Iris pigment epithelial cell (primary cell): Measurements from ENCODE around the gene INF2.
A peak's percentile ranks its signal among the peaks of the same experiment; 100 is the strongest.

ENCODE experiments used
- DNase-seq: peaks from one replicate; pipeline ENCODE4 v3.0.0-alpha.2; 2011; ENCODE audit warnings: low read depth

The INF2 gene

GRCh38 chr14:104676694-104677511, 12.5 kb upstream of the INF2 start:
- peak; percentile 43 for DNase-seq

GRCh38 chr14:104677512-104678332, 11.7 kb upstream of the INF2 start:
- peak; percentile 85 for DNase-seq

DNA sequence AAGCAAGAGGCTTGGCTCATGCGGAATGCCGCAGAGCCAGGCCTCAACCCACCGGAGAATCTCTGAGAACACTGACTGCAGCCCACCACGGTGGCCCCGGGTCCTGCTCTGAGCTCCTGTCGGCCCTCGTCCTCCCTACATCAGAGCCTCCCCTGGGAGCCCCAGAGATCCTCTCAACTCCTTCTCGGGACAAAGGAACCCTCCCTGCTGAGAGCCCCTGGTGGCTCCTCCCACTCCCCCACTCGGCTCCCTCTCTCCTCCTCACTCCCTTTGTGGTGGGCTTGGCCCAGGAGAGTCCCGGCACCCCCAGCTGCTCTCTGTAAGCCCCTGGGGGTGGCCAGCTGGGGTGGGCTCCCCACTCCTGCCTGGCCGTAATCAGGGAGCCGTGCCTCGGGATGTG, 11.1 kb upstream of the INF2 start:
- DNase-seq: no peak

- no peak for DNase-seq
Observed at GRCh38 chr14:104678901-104679705, 10.3 kb upstream of the INF2 start.

GRCh38 chr14:104680056-104680805, 9.2 kb upstream of the INF2 start:
- peak; percentile 87 for DNase-seq

DNA sequence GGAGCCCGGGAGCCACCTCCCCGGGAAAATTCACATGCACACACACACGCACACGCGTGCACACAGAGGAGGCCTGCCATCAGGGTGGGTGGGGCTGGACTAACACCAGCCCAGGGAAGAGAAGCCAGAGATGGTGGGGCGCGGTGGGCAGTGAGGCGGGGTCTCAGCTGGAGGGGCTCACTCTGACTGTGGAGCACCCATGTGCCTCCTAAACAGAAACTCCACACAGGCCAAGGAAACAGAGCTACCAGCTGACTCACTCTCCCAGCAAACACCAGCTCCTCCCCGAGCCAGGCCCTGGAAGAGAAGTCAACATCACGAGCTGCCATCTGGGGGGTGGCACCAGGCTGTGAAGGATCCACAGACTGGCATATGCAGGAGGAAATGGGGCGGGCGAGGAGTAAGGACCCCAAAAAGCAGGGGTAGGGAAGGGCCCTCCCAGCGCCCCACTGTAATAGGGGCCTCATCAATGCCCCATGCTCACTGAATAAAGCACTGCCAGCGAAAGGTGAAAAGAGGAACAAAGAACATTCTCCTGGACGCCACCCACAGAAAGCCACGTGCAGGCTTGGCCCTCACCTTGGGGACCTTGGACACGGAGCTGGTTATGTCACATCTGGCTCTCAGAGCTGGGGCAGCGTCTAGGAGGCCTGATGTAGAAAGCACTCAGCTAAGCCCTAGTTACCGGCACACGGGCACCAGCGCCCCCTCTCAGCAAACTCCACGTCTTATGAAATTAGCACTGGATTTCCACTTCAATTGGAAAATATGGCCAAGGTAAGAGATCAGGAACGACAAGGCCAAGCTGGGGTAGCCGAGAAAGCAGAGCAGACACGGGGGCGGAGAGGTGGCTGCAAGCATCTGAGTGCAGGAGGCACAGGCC, 8.4 kb upstream of the INF2 start:
- peak; percentile 89 for DNase-seq

GRCh38 chr14:104681689-104682074, 7.7 kb upstream of the INF2 start:
- peak; percentile 81 for DNase-seq

- DNase-seq: no peak
Observed at GRCh38 chr14:104682107-104682593, 7.3 kb upstream of the INF2 start.

DNA sequence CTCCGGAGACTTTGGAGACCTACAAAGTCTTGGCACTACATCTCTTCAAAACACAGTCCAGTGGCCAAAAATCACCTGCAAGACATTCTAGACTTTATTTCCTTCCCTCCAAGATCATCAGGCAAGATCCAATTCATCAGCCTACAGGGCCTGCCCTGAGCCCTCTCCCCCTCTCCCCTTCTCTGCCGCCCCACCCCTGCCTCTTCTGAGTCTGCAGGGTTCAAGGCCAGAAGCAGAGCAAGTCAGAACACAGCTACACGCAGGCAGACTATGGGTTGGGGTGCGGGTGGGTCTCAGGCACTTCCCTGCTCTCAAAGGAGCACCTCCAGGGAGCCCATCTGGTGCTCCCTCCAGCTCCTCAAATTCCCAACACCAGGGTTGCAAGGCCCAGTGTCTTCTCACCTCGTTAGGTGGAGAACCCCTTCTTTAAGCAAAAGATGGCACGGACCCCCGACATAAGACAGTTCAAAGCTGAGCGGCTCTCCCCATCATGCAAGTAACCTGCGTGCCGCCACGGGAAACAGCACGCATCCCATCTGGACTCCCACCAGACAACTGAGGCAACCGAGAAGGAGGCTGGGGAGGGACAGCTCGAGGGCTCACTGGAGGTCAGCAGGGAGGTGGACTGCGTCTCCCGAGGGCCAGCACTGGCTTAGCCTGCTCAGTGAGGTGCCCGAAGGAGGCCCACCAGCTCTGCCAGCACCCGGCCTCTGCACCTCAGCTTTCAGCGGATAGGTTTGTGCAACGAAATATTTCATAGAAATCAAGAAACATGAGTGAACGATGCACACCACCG, 5.6 kb upstream of the INF2 start:
- DNase-seq: no peak

GRCh38 chr14:104684449-104684821, 5.0 kb upstream of the INF2 start:
- no peak for DNase-seq

DNA sequence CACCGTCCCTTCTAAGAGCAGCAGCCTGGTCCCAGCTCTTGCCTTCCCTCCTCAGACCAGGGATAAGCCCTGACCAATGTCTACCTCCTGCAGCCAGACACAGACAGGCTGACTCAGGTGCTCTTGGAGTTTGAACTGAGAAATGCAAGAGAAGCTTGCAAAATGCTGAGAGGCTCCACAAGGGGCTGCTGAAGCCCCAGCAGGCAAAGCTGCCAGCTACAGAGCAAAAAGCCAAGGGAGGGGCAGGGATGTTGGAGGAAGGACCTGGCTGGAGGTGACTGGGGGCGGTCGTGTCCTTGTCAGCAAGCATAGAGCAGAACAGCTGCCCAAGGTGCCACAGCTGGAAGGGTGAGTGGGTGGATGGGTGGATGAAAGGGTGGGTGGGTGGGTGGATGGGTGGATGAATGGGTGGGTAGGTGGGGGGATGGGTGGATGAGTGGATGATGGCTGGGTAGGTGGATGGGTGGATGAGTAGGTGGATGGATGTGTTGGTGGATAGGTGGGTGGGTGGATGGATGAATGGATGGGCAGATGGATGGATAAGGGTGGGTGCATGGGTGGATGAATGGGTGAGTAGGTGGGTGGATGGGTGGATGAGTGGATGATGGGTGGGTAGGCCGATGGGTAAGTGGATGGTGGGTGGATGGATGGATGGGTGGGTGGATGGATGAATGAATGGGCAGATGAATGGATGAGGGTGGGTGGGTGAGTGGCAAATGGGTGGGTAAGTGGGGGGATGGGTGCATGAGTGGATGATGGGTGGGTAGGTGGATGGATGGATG, 4.0 kb upstream of the INF2 start:
- DNase-seq: no peak

GRCh38 chr14:104685998-104686610, 3.3 kb upstream of the INF2 start:
- DNase-seq: no peak

DNA sequence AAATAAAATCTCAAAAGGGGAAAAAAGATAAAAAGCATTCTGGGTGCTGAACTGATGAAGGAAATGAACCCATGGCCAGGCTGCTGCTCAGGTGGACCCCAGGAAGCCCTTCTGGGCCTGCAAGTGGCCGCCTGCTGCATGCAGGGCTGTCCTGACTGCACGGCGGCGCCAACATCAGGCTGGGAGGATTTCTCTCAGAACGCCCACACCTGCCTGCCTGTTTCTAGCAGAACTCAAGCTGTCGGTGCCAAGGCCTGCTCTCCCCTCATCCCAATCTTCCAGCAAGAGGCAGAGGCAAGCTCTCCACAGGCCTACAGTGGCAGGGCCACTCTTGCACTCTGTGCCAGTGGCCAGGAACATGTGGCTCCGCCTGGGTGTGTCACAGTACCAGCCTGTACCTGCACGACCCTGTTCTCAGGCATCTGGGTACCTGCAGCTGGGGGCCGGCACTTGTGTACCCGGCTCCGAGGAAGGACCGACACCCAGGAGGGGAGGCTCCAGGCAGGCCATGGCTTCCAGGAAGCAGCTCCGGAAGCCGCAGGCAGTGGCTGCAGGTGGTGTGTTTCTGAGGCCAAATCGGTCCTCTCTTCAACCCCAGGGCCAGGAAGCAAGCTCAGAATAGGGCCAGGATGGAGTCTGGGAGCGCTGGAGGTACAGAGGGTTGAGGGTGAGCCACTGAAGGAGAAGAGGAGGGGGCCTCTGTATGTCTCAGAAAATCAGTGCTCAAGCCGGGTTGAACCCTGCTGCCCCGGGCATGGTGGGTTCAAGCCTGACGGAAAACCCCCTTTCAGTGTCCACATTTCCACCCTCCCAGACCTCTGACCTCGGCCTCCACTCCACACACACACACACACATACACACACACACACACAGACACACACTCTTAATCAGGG, 2.5 kb upstream of the INF2 start:
- DNase-seq: no peak

- DNase-seq: peak; percentile 54
Observed at GRCh38 chr14:104687601-104688504, 1.6 kb upstream of the INF2 start.

- peak; percentile 51 for DNase-seq
Observed at GRCh38 chr14:104688505-104689108, 811 bp upstream of the INF2 start.
